GM19238 (cell line): Measurements from ENCODE around the gene E2F3.
"Not testable (repeated sequence)": the region's sequence is repeated elsewhere in the genome, so short reads cannot be mapped to it uniquely, and the experiment has no call there.

Experiments
- DNase-seq: peaks from one replicate; pipeline ENCODE4 v3.0.0; 2011; ENCODE audit warnings: low spot score; ENCODE audit not compliant: insufficient read length

Gene E2F3

DNA sequence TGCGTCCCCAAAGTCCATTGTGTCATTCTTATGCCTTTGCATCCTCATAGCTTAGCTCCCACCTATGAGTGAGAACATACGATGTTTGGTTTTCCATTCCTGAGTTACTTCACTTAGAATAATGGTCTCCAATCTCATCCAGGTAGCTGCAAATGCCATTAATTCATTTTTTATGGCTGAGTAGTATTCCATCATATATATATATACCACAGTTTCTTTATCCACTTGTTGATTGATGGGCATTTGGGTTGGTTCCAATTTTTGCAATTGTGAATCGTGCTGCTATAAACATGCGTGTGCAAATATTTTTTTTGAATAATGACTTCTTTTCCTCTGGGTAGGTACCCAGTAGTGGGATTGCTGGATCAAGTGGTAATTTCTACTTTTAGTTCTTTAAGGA lies 63.9 kb downstream of the E2F3 start:
- not testable (repeated sequence) for DNase-seq

DNA sequence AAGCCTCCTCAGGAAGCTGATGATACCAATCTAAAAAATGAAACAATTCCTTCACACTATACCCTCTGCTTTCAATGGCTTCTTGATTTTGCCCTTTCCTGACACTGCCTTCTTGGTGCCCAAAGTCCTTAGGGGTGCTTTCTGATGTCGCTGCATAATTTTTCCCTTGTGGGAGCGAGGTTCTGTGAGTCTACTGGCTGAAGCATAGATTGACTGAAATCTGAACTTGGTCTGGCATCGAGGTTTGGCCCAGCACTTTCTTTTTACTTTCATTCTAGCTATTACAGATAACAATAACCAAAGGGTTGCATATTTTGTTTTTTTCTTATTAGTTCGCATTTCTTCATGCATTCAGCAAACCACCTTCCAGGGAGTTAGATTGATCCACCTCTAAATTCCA lies 65.8 kb downstream of the E2F3 start:
- no peak for DNase-seq

GRCh38 chr6:20468209-20468608 lies 66.5 kb downstream of the E2F3 start:
- DNase-seq = no peak

GRCh38 chr6:20472748-20473147 lies 71.1 kb downstream of the E2F3 start:
- DNase-seq = no peak

DNA sequence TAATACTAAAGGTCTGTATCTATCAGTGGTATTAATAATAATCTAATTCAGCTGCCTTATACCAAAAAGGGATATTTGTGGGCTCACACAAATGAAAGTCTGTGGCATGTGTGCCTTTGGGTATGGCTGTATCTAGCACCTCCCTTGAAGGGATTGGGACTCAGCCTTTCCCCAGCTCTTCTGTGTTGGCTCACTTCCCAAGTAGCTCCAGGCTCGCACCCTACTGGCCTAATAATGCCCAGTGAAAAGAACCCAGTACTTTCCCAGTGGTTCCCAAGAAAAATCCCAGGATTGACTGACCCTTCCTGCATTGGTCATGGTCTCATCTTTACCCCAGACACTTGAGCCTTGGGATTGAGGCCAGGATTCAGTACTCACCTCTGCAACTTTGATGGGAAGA lies 71.8 kb downstream of the E2F3 start:
- no peak for DNase-seq

DNA sequence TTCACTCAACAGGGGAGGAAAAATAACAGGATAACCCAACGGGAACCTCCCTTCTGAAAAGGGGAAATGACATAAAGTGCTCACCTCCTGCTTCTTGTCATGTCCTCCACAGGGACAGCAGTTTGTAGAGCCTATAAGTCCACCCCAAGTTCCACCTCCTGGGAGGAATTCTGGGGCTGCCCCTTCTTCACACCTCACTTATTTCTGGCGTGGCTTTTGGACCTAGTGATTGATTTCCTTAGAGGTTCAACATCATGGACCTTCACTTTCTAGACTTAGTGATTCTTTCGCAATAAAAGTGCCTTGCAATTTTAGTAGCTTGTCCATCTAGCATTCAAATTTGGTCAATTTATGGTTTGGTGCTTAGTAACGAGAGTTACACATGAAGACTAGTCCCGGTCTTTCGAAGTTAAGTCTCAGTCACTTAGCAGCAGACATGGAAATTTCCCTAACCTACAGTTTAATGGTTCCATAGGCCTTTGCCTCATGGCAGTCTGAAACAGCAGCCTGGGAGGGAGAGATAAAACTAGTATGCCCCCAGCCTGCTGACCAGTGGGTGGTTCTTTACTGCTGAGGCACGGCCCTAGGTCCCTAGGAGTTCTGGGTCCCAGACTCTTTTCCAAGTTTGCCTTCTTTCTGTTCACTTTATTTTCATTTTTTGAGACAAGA lies 73.3 kb downstream of the E2F3 start:
- no peak for DNase-seq

- no peak for DNase-seq
Measured at GRCh38 chr6:20476501-20477043, 74.9 kb downstream of the E2F3 start.

DNA sequence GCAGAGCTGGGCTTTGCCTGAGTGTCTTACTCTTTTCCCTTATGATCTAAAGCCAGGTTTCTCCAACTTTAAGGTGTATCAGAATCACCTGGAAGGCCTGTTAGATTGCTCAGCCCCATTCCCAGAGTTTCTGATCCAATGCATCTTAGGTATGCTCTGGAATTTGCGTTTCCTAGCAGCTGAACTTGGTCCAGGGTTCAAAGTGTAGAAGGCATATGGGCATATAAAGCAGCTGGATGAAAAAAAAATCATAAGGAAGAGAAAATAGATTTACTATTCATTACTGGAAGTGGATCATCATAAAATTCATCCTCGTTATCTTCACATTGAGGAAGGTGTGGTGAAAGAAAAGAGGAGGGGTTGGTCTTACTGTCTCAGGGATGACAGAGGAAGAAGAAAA lies 75.8 kb downstream of the E2F3 start:
- DNase-seq = no peak

GRCh38 chr6:20479060-20479459 lies 77.4 kb downstream of the E2F3 start:
- DNase-seq = no peak

GRCh38 chr6:20479526-20479925 lies 77.8 kb downstream of the E2F3 start:
- no peak for DNase-seq

DNA sequence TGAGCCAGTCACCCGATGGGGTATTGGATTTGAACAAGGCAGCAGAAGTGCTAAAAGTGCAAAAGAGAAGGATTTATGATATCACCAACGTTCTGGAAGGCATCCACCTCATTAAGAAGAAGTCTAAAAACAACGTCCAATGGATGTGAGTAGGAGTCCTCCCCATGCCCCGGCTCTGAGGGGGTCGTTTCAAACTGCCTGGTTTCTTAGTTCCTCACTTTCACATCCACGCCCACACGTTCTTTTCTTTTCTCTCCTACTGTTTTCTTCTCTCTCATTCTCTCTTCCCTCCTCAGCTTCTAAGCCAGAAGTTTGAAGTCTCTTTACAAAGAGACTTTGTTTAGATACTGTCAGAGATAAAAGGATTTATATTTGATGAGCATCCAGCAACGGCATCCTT lies 79.6 kb downstream of the E2F3 start:
- DNase-seq = no peak

GRCh38 chr6:20483887-20484497 lies 82.3 kb downstream of the E2F3 start:
- DNase-seq = no peak

- no peak for DNase-seq
Measured at GRCh38 chr6:20486641-20487040, 85.0 kb downstream of the E2F3 start.

DNA sequence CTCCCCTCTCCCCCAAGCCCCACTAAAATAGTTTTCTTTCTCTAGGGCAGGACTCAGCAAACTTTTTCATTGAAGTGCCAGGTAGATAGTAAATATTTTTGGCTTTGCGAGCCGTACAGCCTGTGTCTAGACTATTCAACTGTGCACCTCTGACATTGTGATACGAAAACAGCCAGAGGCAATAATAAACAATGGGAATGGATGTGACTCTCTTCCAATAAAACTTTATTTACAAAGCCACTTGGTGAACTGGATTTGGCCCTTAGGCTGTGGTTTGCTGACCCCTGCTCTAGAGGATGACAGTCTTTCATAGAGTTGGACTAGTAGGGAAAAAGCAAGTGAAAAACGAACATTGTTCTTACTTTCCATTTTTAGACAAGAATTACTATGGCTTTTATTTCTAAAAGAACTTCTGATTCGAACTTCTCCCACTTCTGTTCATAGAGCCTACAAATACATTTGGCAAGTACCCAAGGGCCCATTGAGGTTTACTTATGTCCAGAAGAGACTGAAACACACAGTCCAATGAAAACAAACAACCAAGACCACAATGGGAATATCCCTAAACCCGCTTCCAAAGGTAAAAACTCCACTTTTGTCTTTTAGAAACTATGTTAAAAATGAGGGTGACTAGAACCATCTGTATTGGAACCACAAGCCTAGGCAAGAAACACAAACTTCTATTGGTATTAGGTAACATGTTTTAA lies 86.1 kb downstream of the E2F3 start:
- DNase-seq = no peak

DNA sequence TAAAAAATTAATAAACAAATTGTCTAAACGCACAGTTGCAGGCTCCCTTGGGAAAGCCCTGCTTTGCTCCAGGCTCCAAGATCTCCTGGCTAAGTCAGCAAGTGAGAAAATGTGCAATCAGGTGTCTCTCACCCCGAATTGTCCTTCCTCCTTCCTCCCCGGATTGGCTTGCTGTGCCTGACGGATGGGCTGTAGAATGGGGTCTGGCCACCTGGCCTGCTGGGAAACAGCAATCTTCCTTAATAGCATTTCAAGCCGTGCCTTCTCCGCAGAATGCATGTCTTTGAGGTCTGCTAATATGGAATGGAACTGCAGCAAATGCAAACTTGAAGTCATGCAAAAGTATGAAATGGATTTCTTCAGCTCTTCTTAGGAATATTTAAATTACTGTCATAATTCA lies 88.9 kb downstream of the E2F3 start:
- DNase-seq = no peak

DNA sequence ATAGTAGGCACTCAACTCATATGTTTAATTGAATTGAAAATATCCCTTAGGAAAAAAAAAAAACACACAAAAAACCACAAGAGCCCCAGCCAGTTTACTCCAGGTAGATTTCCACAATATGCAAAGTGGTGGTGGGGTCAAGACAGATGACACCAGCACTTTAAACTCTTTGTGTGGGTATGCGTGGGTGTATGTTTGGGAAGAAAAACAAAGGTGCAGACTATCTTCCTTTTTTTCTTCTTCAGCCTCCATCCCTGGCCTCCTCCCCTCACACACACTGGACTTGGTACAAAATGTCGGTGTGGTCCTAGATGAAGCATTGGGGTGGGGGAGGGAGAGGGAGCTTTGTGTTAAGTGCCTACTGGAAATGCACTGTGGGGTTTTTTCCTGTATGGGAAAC lies 90.4 kb downstream of the E2F3 start:
- DNase-seq = no peak

DNA sequence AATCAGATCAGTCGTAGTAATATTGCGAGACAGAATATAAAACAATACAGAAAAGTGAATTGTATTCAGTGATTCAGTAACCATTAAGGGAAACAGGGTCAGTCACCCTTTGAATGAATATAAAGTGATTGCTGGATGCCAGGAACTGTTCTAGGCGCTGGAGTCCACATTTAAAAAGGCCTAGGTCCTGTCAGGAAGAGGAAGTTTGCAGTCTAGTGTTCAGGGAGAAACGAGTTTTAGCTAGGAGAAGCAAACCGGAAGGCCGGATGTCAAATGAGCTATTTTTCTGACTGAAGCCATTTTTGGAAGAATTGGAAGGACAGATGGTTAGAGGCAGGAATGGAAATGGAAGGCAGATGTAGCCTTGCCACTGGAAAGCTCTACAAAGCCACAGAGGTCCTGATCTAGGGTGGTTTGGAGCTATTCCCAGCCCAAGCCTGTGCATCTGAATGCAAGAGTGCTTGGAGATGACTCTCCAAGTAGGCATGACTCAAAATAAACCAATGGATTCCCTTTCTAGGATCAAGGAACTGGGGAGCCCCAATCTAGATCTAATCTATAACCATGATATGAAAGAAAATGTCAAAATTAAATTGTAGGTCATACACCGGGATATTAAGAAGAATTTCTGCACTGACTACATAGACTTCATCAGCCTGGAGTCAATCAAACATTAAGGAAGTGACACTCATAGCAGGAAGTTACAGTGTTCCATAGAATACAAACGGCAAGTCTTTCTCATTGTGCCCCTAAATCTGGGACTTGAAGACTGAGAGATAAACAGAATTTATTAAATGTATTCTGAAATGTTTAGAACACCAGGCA lies 95.7 kb downstream of the E2F3 start:
- DNase-seq = no peak

DNA sequence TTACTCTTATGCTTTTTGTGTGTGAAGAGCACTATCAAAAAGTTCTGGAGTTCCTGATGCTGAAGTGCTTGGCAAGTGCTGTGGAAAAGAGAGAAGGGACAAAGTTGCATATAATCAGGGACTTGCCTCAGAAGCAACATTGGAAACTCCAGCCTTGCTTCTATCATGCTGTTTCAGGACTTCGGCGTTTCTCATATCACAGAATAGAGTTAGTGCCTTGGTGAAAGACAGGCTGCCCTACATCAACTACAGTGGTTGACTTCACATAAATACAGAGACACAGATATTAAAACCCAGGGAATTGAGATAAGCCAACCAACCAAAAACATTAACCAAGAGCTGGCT lies 96.3 kb downstream of the E2F3 start:
- no peak for DNase-seq

GRCh38 chr6:20509212-20509611 lies 107.5 kb downstream of the E2F3 start:
- DNase-seq = no peak

GRCh38 chr6:20511852-20512251 lies 110.2 kb downstream of the E2F3 start:
- no peak for DNase-seq

GRCh38 chr6:20525208-20525607 lies 123.5 kb downstream of the E2F3 start:
- not testable (repeated sequence) for DNase-seq

GRCh38 chr6:20529086-20529448 lies 127.4 kb downstream of the E2F3 start:
- not testable (repeated sequence) for DNase-seq
